RWPE2 (cell line): ENCODE data around the gene ALG5.

Source experiments
- ATAC-seq: fragments of 200-7000 bp; cut with Tn5 transposase; 3 replicates; pipeline ENCODE4 v1.9.1; 2021; ENCODE audit warnings: low read depth
- DNase-seq: peaks from one replicate; pipeline ENCODE4 v3.0.0-alpha.2; 2020; ENCODE audit warnings: low spot score
- H3K27ac ChIP-seq: fragments of 450-650 bp; 2 replicates; pipeline ENCODE4 v1.5.1; 2017; ENCODE audit warnings: mild to moderate bottlenecking; ENCODE audit not compliant: poor library complexity, severe bottlenecking
- H3K27me3 ChIP-seq: fragments of 250-450 bp; sonication (Bioruptor Pico); 2 replicates; pipeline ENCODE4 v1.5.1; 2021; ENCODE audit warnings: mild to moderate bottlenecking, moderate library complexity; ENCODE audit not compliant: insufficient read depth, poor library complexity, severe bottlenecking
- H3K36me3 ChIP-seq: fragments of 250-450 bp; sonication (Bioruptor Pico); 2 replicates; pipeline ENCODE4 v1.5.1; 2020; ENCODE audit warnings: low read depth, mild to moderate bottlenecking, moderate library complexity
- H3K4me1 ChIP-seq: fragments of 250-450 bp; sonication (Bioruptor Pico); 2 replicates; pipeline ENCODE4 v1.5.1; 2021; ENCODE audit warnings: mild to moderate bottlenecking, moderate library complexity; ENCODE audit not compliant: insufficient read depth, poor library complexity, severe bottlenecking
- H3K4me3 ChIP-seq: fragments of 250-450 bp; sonication (Bioruptor Pico); 2 replicates; pipeline ENCODE4 v1.5.1; 2021; ENCODE audit warnings: mild to moderate bottlenecking, moderate library complexity; ENCODE audit not compliant: severe bottlenecking
- H3K9me3 ChIP-seq: fragments of 250-450 bp; sonication (Bioruptor Pico); 2 replicates; pipeline ENCODE4 v1.5.1; 2021; ENCODE audit warnings: mild to moderate bottlenecking, moderate library complexity; ENCODE audit not compliant: severe bottlenecking
- CTCF ChIP-seq: fragments of 450-650 bp; IDR thresholded peaks from one replicate; pipeline ENCODE4 v1.5.1; 2017; ENCODE audit warnings: mild to moderate bottlenecking, moderate library complexity; ENCODE audit not compliant: poor library complexity, severe bottlenecking

The ALG5 gene

DNA sequence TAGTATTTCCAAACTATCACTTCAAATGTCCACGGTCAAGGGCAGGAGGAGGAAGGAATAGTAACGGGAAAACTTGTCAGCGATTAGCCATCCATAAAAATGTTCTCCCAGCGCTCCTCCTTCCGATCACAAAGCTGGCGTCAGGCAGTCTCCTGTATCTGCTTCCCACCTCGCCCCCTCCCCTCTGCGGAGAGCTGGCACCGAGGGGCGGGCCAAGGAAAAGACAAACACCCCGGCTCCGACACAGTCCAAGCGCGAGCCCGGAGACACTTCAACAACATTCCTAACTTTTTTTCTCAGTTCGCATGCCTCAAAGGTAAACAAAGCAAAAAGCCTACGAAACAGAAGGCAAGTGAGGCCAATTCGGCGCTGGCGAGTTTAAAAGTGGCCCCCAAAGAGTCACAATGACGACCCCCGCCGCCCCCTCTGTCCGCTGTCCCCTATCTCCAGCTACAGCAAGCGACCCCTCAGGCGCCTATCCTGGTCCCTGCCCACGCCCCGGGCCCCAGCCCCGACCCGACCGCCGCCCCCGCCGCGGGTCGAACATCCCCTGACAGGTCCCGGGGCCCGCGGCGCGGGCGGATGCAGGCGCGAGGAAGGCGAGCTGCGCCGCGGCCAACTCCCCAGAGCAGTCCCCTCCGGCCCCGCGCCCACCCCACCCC lies 79.8 kb downstream of the ALG5 start:
- no peaks in the 10 kb centered on the region for H3K4me1 ChIP-seq
- TF ChIP-seq CTCF = no peak
- H3K27me3 ChIP-seq = peaks cover 3% of the 10 kb centered on the region
- H3K9me3 ChIP-seq = no peaks in the 10 kb centered on the region
- H3K36me3 ChIP-seq = no peaks in the 10 kb centered on the region
- H3K4me3 ChIP-seq = peak overlapping the region; percentile 49
- ATAC-seq (peak; percentile 55), DNase-seq (no peak)
- no peak overlapping the region for H3K27ac ChIP-seq

DNA sequence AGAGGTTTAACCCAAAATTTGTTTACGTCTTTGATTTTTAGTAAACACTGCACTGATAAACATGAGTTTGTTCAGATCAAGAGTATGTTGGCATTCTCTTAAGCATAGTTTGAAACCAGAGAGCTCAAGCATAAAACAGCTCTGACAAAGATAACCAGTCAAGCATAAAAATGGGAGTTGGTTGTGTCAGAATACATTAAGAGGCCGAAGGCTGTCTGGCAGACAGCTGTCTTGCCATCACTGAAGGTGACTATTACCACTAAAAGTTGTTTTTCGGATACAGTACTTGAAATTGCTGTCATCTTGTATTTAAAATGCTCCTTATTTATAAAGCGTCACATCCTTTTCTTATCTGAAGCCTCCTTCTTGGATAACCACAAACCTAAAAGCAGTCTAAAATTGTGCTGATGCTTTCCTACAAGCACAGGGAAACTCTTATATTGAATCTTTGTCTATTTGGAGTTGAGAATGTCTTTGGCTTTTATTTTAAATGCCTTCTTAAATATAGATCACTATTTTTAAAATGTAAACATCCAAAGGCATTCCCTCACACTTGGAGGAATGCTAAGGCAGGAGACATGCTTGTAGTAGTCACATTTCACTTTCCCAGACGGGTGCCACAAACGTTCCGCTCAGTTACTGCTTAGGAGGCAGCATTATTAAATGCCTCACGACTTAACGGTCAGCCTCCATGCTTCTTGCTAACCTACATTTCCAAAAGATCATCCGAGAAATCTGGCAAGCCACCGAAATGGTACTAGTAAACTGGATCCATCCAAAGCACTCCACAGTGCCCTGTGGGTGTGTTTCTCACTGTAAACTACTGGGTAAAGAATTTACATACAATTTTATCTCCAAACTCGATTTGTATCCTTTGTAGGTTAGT lies 80.7 kb downstream of the ALG5 start:
- H3K36me3 ChIP-seq = no peaks in the 10 kb centered on the region
- H3K4me3 ChIP-seq = peak overlapping the region; percentile 49
- no peaks in the 10 kb centered on the region for H3K9me3 ChIP-seq
- DNase-seq = no peak
- no peak for TF ChIP-seq CTCF
- no peaks in the 10 kb centered on the region for H3K4me1 ChIP-seq
- peaks cover 3% of the 10 kb centered on the region for H3K27me3 ChIP-seq
- ATAC-seq = no peak
- H3K27ac ChIP-seq = no peak overlapping the region

DNA sequence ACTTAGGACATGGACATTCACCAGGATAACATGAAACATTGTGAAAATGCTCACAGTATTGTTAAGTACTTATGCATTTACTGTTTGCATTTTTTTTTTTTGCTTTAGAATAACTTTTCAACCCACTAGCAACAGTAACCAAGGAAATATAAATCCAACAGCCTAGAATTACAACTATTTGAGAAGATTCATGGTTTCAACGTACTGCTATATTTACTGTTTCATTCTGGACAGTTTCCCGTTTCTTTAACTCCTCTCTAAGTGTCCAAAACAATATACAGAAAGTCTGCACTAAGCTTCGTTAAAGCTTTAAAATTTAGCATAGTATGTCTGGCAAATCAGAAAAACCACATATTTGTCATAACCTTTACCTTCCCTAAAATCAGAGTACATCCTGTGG lies 81.8 kb downstream of the ALG5 start:
- no peak for ATAC-seq
- DNase-seq = no peak
- H3K4me1 ChIP-seq = no peaks in the 10 kb centered on the region
- TF ChIP-seq CTCF = no peak
- H3K27ac ChIP-seq = no peak overlapping the region
- H3K9me3 ChIP-seq = no peaks in the 10 kb centered on the region
- H3K27me3 ChIP-seq = peaks cover 3% of the 10 kb centered on the region
- H3K4me3 ChIP-seq = no peak overlapping the region
- H3K36me3 ChIP-seq = no peaks in the 10 kb centered on the region

DNA sequence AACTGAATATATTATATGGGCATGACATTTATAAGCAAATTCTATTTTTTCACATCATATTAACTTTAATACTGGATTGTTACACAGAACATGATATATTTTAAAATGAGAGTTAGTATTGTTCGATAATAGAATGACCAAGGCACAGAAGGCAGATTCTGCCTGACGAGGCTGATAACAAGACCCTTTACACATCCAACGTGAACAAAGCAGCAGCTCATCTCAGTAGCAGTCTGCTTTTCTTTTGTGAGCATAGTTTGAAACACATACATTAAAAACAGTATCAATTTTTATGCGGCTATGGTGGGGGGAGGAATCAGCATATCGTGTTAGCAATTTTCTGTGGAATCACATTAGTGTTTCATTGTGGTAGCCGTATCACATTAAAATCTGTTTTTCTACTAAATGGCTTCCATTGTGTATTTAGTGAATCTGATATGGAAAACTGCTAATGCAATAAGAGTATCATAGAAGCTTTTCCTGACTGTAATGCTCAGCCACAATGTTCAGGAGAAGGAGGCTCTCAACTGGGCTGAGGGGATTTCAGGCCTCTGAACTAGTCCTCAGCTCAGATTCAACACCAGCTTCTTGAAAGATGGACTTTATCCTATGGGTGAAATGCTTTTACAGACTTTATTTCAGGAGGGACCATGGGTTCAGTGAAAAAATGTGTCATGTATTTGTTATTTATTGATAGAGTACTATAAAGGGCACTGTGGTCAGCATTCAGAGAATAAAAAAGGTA lies 83.1 kb downstream of the ALG5 start:
- Histone ChIP-seq H3K36me3 (no peaks in the 10 kb centered on the region), H3K27ac (no peak overlapping the region), H3K4me1 (no peaks in the 10 kb centered on the region), H3K4me3 (no peak overlapping the region), H3K9me3 (no peaks in the 10 kb centered on the region), H3K27me3 (peaks cover 3% of the 10 kb centered on the region)
- no peak for DNase-seq
- no peak for TF ChIP-seq CTCF
- no peak for ATAC-seq
